ENCODE results near the gene TMUB2.
A peak's percentile ranks its signal among the peaks of the same experiment; 100 is the strongest.

TMUB2 gene

DNA sequence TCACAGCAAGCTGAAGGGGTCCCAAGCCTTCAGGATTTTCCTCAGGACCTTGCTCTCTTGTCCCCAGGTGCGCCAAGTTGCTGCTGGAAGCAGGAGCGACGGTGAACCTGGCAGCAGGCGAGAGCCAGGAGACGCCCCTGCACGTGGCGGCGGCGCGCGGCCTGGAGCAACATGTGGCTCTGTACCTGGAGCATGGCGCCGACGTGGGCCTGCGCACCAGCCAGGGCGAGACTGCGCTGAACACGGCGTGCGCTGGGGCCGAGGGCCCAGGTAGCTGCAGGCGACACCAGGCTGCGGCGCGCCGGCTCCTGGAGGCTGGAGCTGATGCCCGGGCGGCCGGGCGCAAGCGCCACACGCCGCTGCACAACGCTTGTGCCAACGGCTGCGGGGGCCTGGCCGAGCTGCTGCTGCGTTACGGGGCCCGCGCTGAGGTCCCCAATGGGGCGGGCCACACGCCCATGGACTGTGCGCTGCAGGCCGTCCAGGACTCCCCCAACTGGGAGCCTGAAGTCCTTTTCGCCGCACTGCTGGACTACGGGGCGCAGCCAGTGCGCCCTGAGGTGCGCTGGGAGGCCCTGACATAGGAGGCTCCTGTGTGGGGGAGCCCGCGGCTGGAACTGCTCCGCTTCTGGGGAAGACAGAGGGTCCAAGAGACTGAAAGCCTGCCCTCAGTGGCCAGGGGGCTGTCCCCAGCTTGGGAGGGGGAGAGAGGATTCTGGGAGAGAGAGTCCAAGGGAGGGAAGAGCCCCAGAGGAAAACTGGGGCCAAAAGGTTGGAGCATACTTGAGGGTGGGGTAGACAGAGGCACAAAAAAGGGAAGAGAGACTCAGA lies 9.9 kb upstream of the TMUB2 start:
- no peak for DNase-seq

DNA sequence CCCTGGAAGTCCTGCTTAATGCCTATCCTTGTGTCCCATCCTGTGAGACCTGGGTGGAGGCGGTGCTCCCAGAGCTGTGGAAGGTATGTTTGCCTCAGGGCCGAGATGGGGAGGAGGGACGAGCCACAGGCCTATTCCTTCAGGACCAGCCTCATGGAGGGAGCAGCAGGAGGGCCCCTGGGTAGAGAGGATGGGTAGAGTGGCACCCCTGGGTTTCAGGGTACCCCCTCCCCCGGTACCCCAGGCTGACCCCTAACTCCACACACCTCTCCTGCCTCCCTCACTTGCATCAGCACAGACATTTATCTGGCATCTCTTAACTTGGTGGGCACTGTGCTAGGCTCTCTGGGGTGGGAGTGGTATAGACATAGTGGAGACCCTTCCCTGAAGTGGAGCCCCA lies 9.1 kb upstream of the TMUB2 start:
- no peak for DNase-seq

DNA sequence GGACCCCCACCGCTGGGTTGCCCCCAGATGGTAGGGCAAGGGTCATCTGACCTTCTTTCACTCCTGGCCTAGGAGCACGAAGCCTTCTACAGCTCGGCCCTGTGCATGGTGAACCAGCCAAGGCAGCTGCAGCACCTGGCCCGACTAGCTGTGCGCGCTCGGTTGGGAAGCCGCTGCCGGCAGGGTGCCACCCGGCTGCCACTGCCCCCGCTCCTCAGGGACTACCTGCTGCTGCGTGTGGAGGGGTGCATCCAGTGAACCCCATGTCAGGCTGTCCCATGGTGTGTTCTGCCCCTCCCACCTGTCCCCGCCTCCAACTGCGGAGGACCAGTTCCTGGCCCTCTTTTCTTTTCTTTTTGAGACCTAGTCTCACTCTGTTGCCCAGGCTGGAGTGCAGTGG lies 8.6 kb upstream of the TMUB2 start:
- no peak for DNase-seq

DNA sequence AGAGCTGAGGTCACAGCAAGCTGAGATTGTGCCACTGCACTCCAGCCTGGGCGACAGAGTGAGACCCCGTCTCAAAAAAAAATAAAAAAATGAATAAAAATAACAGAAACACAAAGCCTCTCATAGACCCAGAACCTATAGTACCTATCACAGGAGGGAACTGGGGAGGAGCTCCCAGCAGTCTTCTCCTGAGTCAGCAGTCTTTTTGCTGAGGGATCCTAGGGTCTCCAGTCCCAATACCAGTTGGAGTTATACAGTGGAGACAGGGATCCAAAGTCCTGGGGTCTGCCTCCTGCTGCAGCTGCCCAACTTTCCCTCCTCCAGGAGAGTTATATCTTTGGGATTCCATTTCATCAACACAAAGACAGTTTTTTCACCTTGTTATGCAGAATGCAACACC lies 3.7 kb upstream of the TMUB2 start:
- DNase-seq, result no peak

DNA sequence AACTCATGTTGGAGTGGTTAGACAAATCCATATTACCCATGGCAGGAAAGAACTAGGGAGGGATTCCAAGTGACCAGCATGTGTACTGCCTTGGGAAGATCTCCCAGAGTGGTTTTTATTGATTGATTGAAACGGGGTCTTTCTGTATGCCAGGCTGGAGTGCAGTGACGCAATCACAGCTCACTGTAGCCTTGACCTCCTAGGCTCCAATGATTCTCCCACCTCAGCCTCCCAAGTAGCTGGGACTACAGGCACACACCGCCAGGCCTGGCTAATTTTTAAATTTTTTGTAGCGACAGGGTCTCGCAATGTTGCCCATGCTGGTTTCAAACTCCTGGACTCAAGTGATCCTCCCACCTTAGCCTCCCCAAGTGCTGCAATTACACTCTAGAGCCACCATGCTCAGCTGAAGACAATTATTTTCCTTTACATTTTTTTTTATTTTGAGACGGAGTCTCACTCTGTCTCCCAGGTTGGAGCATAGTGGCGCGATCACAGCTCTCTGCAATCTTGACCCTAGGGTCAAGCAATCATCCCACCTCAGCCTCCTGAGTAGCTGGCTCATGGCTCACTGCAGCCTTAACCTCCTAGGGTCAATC lies 2.5 kb upstream of the TMUB2 start:
- no peak for DNase-seq

DNA sequence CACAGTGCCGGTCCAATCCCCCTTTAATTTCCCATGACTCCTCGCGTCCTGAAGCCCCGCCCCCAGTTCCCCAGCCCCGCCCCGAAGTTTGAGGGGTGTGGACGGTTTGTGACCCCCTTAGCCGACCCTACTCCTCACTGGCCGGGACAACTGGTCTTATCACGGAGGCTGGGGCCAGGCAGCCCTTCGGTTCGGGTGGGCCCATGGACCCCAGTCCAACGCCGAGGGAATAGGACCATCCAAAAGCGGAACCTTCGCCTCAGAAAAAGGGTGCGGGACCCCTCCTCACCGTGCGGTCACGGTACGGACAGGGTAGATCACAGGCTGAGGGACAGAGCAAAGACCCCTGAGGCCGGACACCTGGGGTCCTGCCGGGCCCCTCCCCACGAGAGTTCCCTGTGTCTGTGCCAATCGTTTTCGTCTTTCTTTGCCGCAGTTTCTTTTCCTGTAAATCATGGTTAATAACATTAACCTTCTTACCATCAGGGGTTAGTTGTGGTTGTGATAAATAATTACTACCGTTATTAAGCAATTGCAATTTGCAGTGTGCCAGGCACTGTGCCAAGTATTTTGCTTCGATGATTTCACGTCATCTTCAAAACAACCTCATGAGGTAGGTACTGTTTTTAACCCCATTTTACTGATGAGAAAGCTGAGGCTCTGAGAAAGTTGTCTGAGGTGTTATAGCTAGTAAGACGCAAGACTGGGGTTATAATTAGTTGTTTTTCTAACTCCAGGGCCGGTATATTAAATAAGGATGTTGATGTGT lies 543 bp downstream of the TMUB2 start:
- no peak for DNase-seq

DNA sequence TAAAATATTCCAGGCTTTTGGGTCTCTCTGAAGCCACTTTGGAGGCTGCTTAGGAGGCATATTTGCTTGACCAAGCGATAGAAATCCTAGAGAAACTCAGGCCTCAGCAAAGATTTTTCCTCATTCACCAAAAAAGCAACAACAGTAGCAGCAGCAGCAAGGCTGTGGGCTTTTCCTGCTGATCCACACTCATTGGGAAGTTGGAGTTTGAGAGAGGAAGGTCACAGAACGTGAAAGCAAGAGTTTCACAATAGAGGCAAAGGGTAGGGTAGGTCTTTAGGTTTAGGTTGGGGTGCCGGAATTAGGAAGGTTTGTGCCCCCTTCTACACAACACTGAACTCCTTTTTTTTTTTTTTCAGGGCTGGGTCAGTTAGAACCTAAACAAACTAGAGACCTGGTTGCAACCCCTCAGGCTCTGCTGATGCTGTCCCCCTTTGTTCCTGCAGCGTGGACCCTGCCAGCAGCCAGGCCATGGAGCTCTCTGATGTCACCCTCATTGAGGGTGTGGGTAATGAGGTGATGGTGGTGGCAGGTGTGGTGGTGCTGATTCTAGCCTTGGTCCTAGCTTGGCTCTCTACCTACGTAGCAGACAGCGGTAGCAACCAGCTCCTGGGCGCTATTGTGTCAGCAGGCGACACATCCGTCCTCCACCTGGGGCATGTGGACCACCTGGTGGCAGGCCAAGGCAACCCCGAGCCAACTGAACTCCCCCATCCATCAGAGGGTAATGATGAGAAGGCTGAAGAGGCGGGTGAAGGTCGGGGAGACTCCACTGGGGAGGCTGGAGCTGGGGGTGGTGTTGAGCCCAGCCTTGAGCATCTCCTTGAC lies 2.0 kb downstream of the TMUB2 start:
- no peak for DNase-seq

DNA sequence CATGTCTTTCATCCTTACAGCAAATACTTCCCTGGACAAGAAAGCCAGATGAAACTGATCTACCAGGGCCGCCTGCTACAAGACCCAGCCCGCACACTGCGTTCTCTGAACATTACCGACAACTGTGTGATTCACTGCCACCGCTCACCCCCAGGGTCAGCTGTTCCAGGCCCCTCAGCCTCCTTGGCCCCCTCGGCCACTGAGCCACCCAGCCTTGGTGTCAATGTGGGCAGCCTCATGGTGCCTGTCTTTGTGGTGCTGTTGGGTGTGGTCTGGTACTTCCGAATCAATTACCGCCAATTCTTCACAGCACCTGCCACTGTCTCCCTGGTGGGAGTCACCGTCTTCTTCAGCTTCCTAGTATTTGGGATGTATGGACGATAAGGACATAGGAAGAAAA lies 3.7 kb downstream of the TMUB2 start:
- no peak for DNase-seq

DNA sequence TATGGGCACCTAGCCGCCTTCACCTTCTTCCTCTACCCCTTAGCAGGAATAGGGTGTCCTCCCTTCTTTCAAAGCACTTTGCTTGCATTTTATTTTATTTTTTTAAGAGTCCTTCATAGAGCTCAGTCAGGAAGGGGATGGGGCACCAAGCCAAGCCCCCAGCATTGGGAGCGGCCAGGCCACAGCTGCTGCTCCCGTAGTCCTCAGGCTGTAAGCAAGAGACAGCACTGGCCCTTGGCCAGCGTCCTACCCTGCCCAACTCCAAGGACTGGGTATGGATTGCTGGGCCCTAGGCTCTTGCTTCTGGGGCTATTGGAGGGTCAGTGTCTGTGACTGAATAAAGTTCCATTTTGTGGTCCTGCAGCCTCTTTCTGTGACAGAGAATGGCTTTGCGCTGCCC lies 4.6 kb downstream of the TMUB2 start:
- no peak for DNase-seq

DNA sequence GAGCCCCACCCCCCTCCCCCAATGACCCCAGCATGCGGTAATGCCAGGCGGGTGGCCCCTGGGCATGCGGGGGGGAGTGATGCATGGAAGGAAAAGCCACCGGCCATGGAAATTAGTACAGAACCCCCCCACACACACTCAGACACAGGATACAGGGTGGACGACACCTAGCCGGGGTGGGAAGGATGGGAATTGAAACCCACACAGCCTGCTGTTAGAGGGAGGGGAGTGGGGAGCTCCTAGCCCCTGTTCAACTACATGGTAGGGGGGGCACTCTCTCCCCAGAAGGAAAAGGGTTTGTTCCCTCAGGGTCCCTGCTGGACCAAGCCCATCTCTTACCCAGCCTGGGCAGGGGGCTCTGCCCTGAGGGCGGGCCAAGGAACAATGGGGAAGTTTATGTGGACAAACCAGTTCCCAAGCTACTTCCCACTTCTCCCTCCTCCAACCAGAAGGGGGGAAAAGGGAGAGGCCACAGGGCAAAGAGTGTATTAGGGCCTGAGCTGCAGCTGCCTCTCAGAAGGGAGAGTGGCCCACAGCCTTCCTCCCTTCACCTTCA lies 5.2 kb downstream of the TMUB2 start:
- no peak for DNase-seq

DNA sequence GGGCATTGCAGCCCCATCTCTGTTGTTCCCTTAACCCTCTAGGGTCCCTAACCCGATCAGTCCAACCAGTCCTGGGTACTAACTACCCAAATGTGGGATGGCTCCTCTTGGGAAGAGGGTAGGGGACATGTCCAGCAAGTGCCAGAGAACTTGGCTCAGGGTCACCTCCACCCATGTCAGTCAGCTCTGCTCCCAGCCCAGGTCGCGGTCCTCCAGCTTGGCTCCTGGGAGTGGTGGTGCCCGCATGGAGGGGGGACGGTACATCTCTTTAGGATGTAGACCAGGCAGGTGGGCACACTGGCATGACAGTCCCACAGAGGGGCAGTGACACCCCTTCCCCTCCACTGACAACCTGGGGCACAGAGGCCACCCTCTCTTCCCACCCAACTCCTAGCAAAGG lies 6.0 kb downstream of the TMUB2 start:
- no peak for DNase-seq

DNA sequence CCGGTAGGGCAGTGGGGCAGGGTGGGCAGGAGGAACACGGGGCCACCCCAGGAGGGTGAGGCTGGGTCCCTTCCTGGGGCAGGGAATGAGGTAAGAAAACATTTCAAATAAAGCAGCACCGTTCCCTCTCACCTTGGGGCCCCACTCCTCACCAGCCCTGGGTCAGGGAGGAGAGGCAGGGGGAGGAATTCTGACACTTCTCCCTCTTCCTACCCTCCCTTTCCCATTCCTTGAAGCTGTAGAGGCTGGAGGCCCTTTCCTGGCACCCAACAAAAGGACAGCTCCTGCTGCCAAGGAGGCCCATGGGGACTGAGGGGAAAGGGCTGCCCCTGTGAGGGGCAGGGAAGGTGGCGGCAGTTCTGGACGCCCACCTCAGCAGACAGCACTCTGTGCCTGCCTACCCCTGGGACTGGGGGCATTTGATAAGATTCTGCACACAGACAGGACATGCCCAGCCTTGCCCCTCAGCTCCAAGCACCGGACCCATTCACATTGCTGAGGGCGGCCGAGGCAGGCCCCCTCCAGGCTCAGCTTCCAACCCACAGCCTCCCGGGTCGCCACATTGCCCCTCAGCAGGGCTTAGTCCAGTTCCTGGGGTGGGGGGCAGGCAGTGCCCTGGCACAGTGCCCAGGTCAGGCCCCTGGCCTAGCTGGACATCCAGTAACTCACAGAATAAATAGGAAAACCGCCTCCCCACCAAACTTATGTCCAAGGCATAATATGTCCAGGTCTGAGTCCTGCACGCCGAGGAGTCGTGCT lies 6.7 kb downstream of the TMUB2 start:
- no peak for DNase-seq

DNA sequence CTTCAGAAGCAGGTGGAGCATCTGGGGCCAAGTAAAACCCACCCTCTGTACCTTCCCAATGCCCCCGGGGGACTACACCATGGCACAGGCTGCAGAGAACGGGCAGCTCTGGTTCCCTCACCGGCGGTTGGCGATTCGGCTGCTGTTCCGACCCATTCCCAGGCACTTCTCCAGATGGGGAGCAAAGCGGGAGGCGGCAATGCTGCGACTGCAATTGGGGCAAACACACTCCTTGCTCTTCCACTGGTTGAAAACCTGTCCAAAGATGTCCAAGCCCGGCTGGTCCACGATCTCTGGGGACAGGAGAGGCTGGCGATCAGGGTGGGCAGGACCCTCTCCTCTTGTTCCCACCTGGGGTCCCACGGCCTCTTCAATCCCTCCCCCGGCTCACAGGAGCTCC lies 10.3 kb downstream of the TMUB2 start:
- DNase-seq, result no peak

DNA sequence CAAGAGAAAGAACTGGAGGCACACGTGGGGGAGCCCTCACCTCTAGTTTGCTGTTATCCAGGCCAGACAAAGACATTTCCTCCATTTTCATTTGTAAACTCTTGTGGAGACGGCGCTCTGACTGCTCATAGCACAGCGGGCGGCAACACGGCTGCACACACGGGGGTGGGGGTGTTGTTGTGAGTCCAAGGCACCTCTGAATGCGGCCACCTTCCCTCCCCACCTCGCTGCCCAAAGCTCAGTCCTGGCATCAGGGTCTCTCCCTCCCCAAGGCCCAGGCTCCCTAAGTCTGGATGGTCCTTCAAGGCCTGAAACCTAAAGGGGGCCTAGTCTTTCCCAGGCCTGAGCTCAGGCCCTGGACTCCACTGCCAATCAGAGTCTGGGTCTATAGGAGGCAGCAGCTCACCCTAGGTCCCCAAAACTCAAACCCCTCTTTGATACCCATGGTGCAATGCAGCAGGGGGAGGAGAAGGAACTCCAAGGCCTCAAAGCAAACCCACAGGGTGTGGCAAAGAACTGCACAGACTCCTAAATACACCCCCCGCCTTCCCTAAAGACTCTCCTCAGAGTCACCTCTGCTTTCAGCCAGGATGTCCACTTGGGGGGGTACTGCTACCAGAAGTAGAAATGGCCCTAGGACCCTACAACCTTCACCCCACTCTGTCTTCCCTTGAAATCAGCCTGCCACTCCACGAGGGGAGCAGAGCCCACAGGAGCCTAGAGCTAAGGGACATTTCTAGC lies 11.4 kb downstream of the TMUB2 start:
- no peak for DNase-seq

DNA sequence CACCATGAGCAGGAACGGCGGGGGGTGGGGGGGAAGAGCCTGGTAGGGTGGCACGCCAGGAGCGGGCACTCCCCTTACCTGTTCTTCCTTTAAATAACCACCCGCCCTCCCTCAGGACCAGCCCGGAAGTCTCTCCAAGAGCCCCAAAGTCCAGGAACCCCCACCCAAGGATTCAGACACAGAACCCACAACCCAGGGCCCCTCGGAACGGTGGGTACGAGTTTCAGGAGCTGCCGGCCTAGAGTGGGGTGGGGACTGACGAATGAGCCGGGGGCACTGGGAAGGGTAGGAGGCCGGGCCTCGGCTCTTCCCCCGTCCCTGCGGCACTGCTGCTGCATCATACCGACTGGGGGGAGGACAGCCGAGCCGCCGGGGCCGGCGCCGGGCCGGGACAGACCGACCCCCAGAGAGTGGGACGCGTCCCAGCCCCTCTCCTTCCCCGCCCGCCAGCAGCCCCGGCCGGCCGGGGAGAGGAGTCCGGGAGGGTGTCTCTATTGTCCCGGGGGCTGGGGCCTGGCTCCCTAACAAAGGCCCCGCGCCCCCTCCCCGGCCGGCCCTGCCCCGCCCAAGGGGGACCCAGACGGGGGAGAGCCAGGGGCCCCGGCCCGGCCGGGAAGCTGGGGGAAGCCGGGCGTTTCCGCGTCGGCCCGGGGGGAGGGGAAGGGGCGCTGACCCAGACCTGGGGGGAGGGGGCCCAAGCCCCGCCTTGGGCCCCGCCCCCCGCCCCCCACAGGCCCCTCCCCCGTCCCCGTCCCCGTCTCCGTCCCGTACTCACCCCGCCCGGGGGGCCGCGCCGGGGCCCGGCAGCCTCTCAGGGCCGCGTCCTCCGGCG lies 12.2 kb downstream of the TMUB2 start:
- DNase-seq, result peak; percentile 57

DNA sequence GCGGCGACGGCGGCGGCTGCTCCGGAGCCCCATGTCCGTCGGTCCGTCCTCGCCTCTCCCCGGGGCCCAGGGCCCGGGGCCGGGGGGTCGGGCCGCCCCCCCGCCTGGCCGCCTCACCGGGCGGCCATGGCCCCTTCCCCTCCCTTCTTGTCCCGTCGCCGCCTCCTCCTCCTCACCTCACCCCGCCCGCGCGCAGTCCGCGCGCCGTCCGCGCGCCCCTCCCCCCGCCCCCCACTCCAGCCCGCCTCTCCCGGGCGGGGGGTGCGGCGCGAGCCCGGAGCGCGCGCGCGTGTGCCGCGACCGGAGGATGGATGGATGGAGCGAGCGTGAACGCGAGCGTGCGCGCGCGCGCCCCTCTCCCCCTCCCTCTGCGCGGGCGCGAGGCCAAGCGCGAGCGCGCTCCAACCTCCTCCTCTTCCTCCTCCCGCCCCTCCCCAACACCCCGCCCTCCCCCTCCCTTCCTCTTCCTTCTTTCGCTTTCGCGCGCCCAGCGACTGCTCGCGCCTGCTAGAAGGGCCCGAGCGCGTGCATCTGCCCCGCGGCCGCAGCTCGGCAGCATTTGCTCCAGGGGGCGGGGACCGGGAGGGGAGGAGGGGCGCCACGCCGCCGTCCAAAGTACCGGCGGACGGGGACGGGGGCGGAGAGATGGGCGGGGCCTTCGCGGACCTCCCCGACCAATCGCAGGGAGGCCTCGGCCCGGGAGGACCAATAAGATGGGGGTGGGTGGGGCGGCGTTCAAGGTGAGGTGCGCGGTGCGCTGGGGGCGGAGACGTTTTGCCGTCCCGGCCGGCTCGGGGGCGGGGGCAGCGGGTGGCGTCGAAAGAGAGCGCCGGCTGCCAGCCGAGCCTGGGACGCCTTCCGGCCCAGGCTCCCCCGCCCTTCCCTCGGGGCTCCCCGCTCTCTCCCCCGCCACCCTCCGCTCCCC lies 13.0 kb downstream of the TMUB2 start, which contains the start of gene ATXN7L3:
ATXN7L3 (minus strand) TSS at position 332 of the 925 bp plus-strand sequence. CDS start 1,814 bp downstream, outside the sequence.
- DNase-seq, result peak; percentile 100

DNA sequence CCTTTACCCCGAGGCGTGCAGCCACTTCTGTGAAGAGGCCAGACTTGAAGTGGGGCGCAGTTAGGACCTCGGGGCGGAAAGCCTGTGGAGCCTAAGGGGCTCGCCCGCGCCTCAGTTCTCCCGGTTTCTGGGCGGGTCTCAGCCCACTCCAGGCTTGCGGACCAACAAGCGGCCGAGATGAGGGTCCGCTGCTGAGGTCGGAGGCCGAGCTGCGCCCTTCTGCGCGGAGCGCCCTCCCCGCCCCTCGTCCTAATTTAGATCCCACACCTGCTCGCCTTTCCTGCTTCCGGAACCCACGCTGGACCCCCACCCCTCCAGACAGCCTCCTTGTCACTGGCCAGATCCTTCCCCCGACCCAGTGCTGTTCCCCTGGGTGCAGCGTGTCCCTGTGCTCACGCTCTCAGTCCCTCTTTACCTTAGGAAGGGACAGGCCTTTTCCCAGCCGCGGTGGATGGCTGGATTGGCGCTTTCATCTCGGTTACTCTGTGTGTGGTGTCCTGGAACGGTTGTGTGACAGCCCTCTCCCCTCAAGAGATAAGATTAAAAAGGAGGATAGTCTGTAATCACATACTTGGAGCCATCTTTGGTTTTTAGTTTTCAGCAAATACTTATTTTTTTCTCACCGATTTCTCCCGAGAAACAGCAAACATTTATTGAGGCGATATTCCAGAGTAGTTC lies 13.8 kb downstream of the TMUB2 start:
- peak; percentile 27 for DNase-seq

DNA sequence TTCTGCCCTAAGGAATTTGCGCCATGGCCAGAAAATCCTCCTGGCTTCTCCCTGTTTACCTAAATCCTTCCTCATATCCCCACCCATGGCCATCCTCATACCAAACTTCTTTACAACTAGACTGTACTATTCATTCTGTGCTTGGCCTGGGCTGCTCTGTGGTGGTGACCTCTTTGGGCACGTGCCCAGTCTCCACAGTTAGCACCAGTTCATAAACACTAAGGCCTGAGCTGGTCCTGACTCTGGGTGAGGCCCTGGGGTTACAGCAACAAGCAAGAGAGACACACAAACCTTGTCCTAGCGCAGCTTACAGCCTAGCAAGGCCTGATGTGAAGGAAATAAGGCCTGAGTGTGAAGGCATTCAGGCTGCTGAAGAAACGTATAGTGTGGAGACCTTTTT lies 16.0 kb downstream of the TMUB2 start:
- DNase-seq, result no peak

Measured in stimulated activated CD4-positive, alpha-beta T cell treated with anti-CD3 and anti-CD28 coated beads, Interleukin-4, amount 100 ng/mL, for 1 hour (primary cell).